ENCODE data around the gene GALNT2.
A peak's percentile ranks its signal among the peaks of the same experiment; 100 is the strongest.

GALNT2 gene

GRCh38 chr1:230163205-230163604, 96.2 kb downstream of the GALNT2 start:
- no peaks in the 10 kb centered on the region for H3K27me3 ChIP-seq (ENCODE audit: low read depth, low read length)
- H3K4me3 ChIP-seq (ENCODE audit: low read depth in 1 of 2, low read length in 2 of 2), result no peak overlapping the region
- H3K4me1 ChIP-seq (ENCODE audit: control insufficient read depth in 1 of 2, insufficient read depth in 2 of 2, low read length in 2 of 2), result peaks cover 0 to 13% of the 10 kb centered on the region in 2 donors
- no peak overlapping the region for H3K27ac ChIP-seq (ENCODE audit: low read length)
- H3K9me3 ChIP-seq (ENCODE audit: control insufficient read depth in 1 of 2, low read length in 2 of 2), result no peaks in the 10 kb centered on the region
- H3K36me3 ChIP-seq (ENCODE audit: control insufficient read depth in 1 of 2, insufficient read depth in 2 of 2, low read length in 2 of 2), result no peaks in the 10 kb centered on the region

- H3K9me3 ChIP-seq (ENCODE audit: control insufficient read depth in 1 of 2, low read length in 2 of 2), result no peaks in the 10 kb centered on the region
- H3K36me3 ChIP-seq (ENCODE audit: control insufficient read depth in 1 of 2, insufficient read depth in 2 of 2, low read length in 2 of 2), result no peaks in the 10 kb centered on the region
- H3K4me1 ChIP-seq (ENCODE audit: control insufficient read depth in 1 of 2, insufficient read depth in 2 of 2, low read length in 2 of 2), result peaks cover 0 to 8% of the 10 kb centered on the region in 2 donors
- no peaks in the 10 kb centered on the region for H3K27me3 ChIP-seq (ENCODE audit: low read depth, low read length)
- H3K4me3 ChIP-seq (ENCODE audit: low read depth in 1 of 2, low read length in 2 of 2), result no peak overlapping the region
- no peak overlapping the region for H3K27ac ChIP-seq (ENCODE audit: low read length)
Observed at GRCh38 chr1:230163719-230164118, 96.7 kb downstream of the GALNT2 start.

DNA sequence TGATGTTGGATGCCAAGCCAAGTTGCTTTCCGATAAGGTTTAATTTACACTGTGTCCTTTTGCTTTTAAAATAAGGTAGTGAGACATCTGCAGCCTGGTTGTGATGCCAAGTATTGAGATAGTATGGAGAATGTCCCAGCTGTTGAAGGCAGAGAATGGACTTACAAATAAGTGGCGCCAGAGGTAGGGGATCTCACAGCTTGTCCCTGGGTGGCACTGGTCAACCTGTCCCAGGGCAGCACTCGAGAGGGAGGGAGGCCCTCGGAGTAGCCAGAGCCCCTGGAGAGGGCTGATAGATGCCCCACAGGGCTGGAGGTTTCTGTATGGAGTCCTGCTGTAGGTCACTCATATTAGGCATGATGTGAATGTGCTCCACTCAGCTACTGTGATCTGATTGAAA, 98.5 kb downstream of the GALNT2 start:
- Histone ChIP-seq H3K27me3 (ENCODE audit: low read depth, low read length) (no peaks in the 10 kb centered on the region), H3K4me1 (ENCODE audit: control insufficient read depth in 1 of 2, insufficient read depth in 2 of 2, low read length in 2 of 2) (peaks cover 0 to 6% of the 10 kb centered on the region in 2 donors), H3K4me3 (ENCODE audit: low read depth in 1 of 2, low read length in 2 of 2) (no peak overlapping the region), H3K9me3 (ENCODE audit: control insufficient read depth in 1 of 2, low read length in 2 of 2) (no peaks in the 10 kb centered on the region), H3K36me3 (ENCODE audit: control insufficient read depth in 1 of 2, insufficient read depth in 2 of 2, low read length in 2 of 2) (no peaks in the 10 kb centered on the region), H3K27ac (ENCODE audit: low read length) (no peak overlapping the region)

GRCh38 chr1:230166366-230167132, 99.5 kb downstream of the GALNT2 start:
- Histone ChIP-seq H3K27ac (ENCODE audit: low read length) (no peak overlapping the region), H3K36me3 (ENCODE audit: control insufficient read depth in 1 of 2, insufficient read depth in 2 of 2, low read length in 2 of 2) (no peaks in the 10 kb centered on the region), H3K4me1 (ENCODE audit: control insufficient read depth in 1 of 2, insufficient read depth in 2 of 2, low read length in 2 of 2) (peaks cover 0 to 10% of the 10 kb centered on the region in 2 donors), H3K27me3 (ENCODE audit: low read depth, low read length) (no peaks in the 10 kb centered on the region), H3K9me3 (ENCODE audit: control insufficient read depth in 1 of 2, low read length in 2 of 2) (no peaks in the 10 kb centered on the region), H3K4me3 (ENCODE audit: low read depth in 1 of 2, low read length in 2 of 2) (no peak overlapping the region)

DNA sequence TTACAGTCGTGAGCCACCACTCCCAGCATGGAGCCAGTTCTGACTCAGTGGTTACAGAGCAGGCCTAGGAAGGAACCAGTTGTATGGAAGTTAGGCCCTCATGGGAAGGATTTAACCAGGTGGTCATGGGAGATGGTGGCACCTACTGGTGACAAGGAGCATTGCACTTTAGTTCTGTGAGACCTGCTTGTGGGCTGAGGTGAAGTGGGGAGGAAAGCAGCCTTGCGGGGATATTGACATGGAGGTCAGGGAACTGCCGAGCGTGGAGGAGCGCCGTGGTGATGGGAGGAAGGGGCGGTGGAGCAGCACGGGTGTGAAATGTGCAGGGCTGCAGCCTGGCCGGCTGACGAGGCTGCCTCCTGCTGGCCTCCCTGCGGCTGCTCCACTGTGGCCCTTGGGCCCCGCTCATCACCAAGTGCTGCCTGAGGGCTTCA, 100.4 kb downstream of the GALNT2 start:
- H3K4me3 ChIP-seq (ENCODE audit: low read depth in 1 of 2, low read length in 2 of 2), result no peak overlapping the region
- no peaks in the 10 kb centered on the region for H3K27me3 ChIP-seq (ENCODE audit: low read depth, low read length)
- H3K9me3 ChIP-seq (ENCODE audit: control insufficient read depth in 1 of 2, low read length in 2 of 2), result no peaks in the 10 kb centered on the region
- H3K4me1 ChIP-seq (ENCODE audit: control insufficient read depth in 1 of 2, insufficient read depth in 2 of 2, low read length in 2 of 2), result peaks cover 0 to 16% of the 10 kb centered on the region in 2 donors
- no peaks in the 10 kb centered on the region for H3K36me3 ChIP-seq (ENCODE audit: control insufficient read depth in 1 of 2, insufficient read depth in 2 of 2, low read length in 2 of 2)
- no peak overlapping the region for H3K27ac ChIP-seq (ENCODE audit: low read length)

DNA sequence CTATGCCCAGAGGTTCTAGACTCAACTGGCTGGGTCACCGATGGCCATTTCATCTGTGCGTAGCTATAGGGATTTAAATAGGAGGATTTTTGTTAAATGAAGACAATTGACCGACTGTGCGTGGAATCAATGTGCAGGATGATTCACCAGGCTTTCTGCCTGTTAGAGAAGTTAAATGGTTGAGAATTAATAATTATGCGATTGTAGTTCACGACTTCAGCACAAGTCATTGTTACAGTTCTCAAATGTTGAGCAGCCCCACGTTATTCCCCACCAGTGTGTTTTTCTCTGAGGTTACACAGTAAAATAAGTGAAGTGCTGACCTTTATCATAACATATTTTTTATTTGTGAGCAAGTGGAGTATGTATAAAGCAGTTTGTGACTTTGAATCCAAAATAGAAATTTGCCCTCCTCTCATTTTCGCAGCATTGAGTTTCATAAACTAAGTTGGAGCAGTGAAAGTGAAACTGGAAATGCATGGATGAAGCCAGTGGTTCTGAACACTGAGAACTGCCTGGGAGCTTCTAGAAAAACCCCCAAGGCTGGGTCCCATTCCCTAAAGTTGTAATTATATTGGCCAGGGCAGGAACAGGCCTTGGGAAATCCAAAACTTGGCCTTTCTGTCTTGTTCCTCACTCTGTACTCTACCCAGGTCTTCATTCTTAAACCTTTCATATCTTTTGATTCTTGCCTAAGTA, 102.6 kb downstream of the GALNT2 start:
- peaks cover under 1 to 19% of the 10 kb centered on the region in 2 donors for H3K4me1 ChIP-seq (ENCODE audit: control insufficient read depth in 1 of 2, insufficient read depth in 2 of 2, low read length in 2 of 2)
- no peaks in the 10 kb centered on the region for H3K27me3 ChIP-seq (ENCODE audit: low read depth, low read length)
- no peaks in the 10 kb centered on the region for H3K9me3 ChIP-seq (ENCODE audit: control insufficient read depth in 1 of 2, low read length in 2 of 2)
- peak overlapping the region; percentile 18 to 37 for H3K4me3 ChIP-seq (ENCODE audit: low read depth in 1 of 2, low read length in 2 of 2)
- peak overlapping the region; percentile 52 for H3K27ac ChIP-seq (ENCODE audit: low read length)
- no peaks in the 10 kb centered on the region for H3K36me3 ChIP-seq (ENCODE audit: control insufficient read depth in 1 of 2, insufficient read depth in 2 of 2, low read length in 2 of 2)

DNA sequence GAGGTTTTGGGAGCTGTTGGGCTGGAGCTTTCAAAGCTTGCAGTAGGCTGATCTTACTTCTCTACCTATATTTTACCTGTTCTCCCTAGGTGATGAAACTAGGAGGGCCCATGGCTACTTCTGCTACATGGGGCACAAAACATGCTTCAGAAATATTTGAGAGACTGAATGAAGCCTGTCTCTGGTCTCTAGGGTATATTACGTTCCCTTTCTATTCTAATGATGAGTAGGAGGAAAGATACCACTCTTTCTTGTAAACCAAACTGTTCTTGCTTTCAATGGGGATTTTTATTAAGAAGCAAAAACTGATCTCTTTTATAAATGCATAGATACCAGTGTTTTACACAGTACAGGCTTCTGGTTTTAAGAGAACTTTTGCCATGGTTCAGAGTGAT, 103.1 kb downstream of the GALNT2 start:
- H3K27me3 ChIP-seq (ENCODE audit: low read depth, low read length), result no peaks in the 10 kb centered on the region
- peak overlapping the region; percentile 52 for H3K27ac ChIP-seq (ENCODE audit: low read length)
- H3K4me3 ChIP-seq (ENCODE audit: low read depth in 1 of 2, low read length in 2 of 2), result peak overlapping the region; percentile 18 to 37
- no peaks in the 10 kb centered on the region for H3K36me3 ChIP-seq (ENCODE audit: control insufficient read depth in 1 of 2, insufficient read depth in 2 of 2, low read length in 2 of 2)
- H3K4me1 ChIP-seq (ENCODE audit: control insufficient read depth in 1 of 2, insufficient read depth in 2 of 2, low read length in 2 of 2), result peaks cover 6 to 19% of the 10 kb centered on the region in 2 donors
- H3K9me3 ChIP-seq (ENCODE audit: control insufficient read depth in 1 of 2, low read length in 2 of 2), result no peaks in the 10 kb centered on the region

DNA sequence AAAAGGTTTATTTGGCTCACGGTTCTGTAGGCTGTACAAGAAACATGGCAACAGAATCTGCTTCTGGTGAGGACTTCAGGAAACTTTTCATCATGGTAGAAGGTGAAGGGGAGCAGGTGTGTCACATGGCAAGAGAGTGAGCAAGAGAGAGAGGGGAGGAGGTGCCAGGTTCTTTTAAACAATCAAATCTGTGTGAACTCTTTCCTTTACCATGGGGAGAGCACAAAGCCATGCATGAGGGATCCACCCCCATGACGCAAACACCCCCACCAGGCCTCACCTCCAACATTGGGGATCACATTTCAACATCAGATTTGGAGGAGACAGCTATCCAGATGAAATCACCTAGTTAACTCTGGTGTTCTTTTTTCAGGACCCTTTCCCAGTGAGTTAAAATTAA, 103.6 kb downstream of the GALNT2 start:
- Histone ChIP-seq H3K4me1 (ENCODE audit: control insufficient read depth in 1 of 2, insufficient read depth in 2 of 2, low read length in 2 of 2) (peaks cover 8 to 19% of the 10 kb centered on the region in 2 donors), H3K9me3 (ENCODE audit: control insufficient read depth in 1 of 2, low read length in 2 of 2) (no peaks in the 10 kb centered on the region), H3K36me3 (ENCODE audit: control insufficient read depth in 1 of 2, insufficient read depth in 2 of 2, low read length in 2 of 2) (no peaks in the 10 kb centered on the region), H3K4me3 (ENCODE audit: low read depth in 1 of 2, low read length in 2 of 2) (no peak overlapping the region), H3K27me3 (ENCODE audit: low read depth, low read length) (no peaks in the 10 kb centered on the region), H3K27ac (ENCODE audit: low read length) (no peak overlapping the region)

- H3K27ac ChIP-seq (ENCODE audit: low read length), result no peak overlapping the region
- H3K4me1 ChIP-seq (ENCODE audit: control insufficient read depth in 1 of 2, insufficient read depth in 2 of 2, low read length in 2 of 2), result peaks cover 8 to 24% of the 10 kb centered on the region in 2 donors
- H3K4me3 ChIP-seq (ENCODE audit: low read depth in 1 of 2, low read length in 2 of 2), result no peak overlapping the region
- no peaks in the 10 kb centered on the region for H3K36me3 ChIP-seq (ENCODE audit: control insufficient read depth in 1 of 2, insufficient read depth in 2 of 2, low read length in 2 of 2)
- H3K27me3 ChIP-seq (ENCODE audit: low read depth, low read length), result no peaks in the 10 kb centered on the region
- no peaks in the 10 kb centered on the region for H3K9me3 ChIP-seq (ENCODE audit: control insufficient read depth in 1 of 2, low read length in 2 of 2)
Observed at GRCh38 chr1:230171356-230172015, 104.4 kb downstream of the GALNT2 start.

- Histone ChIP-seq H3K27ac (ENCODE audit: low read length) (no peak overlapping the region), H3K4me3 (ENCODE audit: low read depth in 1 of 2, low read length in 2 of 2) (no peak overlapping the region), H3K4me1 (ENCODE audit: control insufficient read depth in 1 of 2, insufficient read depth in 2 of 2, low read length in 2 of 2) (peaks cover 8 to 24% of the 10 kb centered on the region in 2 donors), H3K27me3 (ENCODE audit: low read depth, low read length) (no peaks in the 10 kb centered on the region), H3K36me3 (ENCODE audit: control insufficient read depth in 1 of 2, insufficient read depth in 2 of 2, low read length in 2 of 2) (no peaks in the 10 kb centered on the region), H3K9me3 (ENCODE audit: control insufficient read depth in 1 of 2, low read length in 2 of 2) (no peaks in the 10 kb centered on the region)
Observed at GRCh38 chr1:230172016-230172537, 105.0 kb downstream of the GALNT2 start.

Data from muscle layer of duodenum (tissue), 2 donors.